Tibial nerve (tissue), 4 donors: ENCODE results near the gene RASA1. TPM values are rescaled to one million over a fixed set of nuclear protein-coding genes. Genes with fewer than 3 reads are reported as not detected.
"Not testable (repeated sequence)": the region's sequence is repeated elsewhere in the genome, so short reads cannot be mapped to it uniquely, and the experiment has no call there.

Experiments
- DNase-seq, 2 donors: peaks; one replicate each; pipeline ENCODE4 v3.0.0-alpha.2; 2019; ENCODE audit warnings: low spot score in 2 of 2
- H3K27ac ChIP-seq, 4 donors: fragments of 200-600 bp; sonication (generic) in 3 of 4; one replicate each; pipeline ENCODE4 v1.5.1; 2017 to 2019; ENCODE audit warnings: mild to moderate bottlenecking in 1 of 4
- H3K27me3 ChIP-seq, 2 donors: fragments of 200-600 bp; sonication (generic) in 1 of 2; one replicate each; pipeline versions ENCODE4 v1.5.1 to v1.6.0; 2017 to 2019
- H3K36me3 ChIP-seq, 3 donors: fragments of 200-600 bp; sonication (generic); one replicate each; pipeline ENCODE4 v1.5.1; 2018 to 2019
- H3K4me1 ChIP-seq, 4 donors: fragments of 200-600 bp; sonication (generic) in 3 of 4; one replicate each; pipeline ENCODE4 v1.5.1; 2017 to 2019
- H3K4me3 ChIP-seq, 4 donors: fragments of 200-600 bp; sonication (generic) in 3 of 4; one replicate each; pipeline ENCODE4 v1.5.1; 2017 to 2019; ENCODE audit warnings: mild to moderate bottlenecking in 1 of 4, moderate library complexity in 1 of 4
- H3K9me3 ChIP-seq, 4 donors: fragments of 200-600 bp; sonication (generic) in 3 of 4; one replicate each; pipeline ENCODE4 v1.5.1; 2017 to 2019
- EP300 ChIP-seq, 2 donors: sonication (generic); formaldehyde crosslinking; IDR thresholded peaks; one replicate each; pipeline ENCODE4 v1.6.1; 2017; ENCODE audit warnings: antibody characterized with exemption in 2 of 2, mild to moderate bottlenecking in 1 of 2
- POLR2A ChIP-seq, 2 donors: fragments of 450-650 bp; IDR thresholded peaks; one replicate each; pipeline ENCODE4 v1.6.1; 2017; ENCODE audit warnings: antibody characterized with exemption in 2 of 2, mild to moderate bottlenecking in 2 of 2, moderate library complexity in 2 of 2
- WGBS, 2 donors: methylation state at CpG; one replicate each; pipeline ENCODE4 v1.1.5; 2018; 5-methylcytosine and 5-hydroxymethylcytosine counted together
- total RNA-seq, 4 donors: library from RNA; depleted of rRNA; stranded (reverse); fragments of >200 nt; gene quantifications; one replicate each; pipeline ENCODE4 v1.1.0, GENCODE V29; 2016
- TF ChIP-seq, protein P1 (sequence below), 5 experiments: fragments of 200-600 bp in 3 of 5; fragments of 450-650 bp in 2 of 5; sonication (generic) in 3 of 5; IDR thresholded peaks; one replicate each; pipeline ENCODE4 v1.5.1; 2016 to 2019; ENCODE audit warnings: antibody characterized with exemption in 5 of 5, mild to moderate bottlenecking in 3 of 5, moderate library complexity in 2 of 5

The RASA1 gene
- total RNA-seq, 4 donors from 2014 or later, result 26.9 to 40.6 (median 33.7) TPM

DNA sequence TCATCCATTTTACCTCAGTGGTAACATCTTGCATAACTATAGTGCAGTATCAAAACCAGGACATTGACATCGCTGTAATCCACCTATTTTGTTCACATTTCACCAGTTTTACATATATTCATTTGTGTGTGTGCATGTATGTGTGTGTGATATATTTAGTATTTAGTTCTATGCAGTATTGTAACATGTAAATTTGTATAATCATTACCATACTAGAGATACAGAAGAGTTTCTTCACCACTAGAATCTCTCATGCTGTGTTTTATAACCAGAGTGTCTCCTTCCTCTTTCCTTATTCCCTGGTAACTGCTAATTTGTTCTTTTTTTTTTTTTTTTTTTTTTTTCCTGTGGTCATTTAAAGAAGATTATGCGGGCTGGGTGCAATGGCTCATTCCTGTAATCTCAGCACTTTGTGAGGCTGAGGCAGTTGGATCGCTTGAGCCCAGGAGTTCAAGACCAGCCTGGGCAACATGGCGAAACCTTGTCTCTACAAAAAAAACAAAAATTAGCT lies 11.0 kb downstream of the RASA1 start:
- Histone ChIP-seq H3K9me3 (no peaks in the 10 kb centered on the region), H3K27me3 (no peaks in the 10 kb centered on the region), H3K4me3 (no peak overlapping the region), H3K4me1 (peaks cover 0 to 18% (median under 1%) of the 10 kb centered on the region in 4 donors), H3K36me3 (peaks cover 0 to 18% (median 0%) of the 10 kb centered on the region in 3 donors), H3K27ac (no peak overlapping the region)
- TF ChIP-seq POLR2A (IDR thresholded peaks at IDR 0.05) (no peak), EP300 (IDR thresholded peaks at IDR 0.05) (no peak)
- TF ChIP-seq, protein P1, sequence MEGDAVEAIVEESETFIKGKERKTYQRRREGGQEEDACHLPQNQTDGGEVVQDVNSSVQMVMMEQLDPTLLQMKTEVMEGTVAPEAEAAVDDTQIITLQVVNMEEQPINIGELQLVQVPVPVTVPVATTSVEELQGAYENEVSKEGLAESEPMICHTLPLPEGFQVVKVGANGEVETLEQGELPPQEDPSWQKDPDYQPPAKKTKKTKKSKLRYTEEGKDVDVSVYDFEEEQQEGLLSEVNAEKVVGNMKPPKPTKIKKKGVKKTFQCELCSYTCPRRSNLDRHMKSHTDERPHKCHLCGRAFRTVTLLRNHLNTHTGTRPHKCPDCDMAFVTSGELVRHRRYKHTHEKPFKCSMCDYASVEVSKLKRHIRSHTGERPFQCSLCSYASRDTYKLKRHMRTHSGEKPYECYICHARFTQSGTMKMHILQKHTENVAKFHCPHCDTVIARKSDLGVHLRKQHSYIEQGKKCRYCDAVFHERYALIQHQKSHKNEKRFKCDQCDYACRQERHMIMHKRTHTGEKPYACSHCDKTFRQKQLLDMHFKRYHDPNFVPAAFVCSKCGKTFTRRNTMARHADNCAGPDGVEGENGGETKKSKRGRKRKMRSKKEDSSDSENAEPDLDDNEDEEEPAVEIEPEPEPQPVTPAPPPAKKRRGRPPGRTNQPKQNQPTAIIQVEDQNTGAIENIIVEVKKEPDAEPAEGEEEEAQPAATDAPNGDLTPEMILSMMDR (IDR thresholded peaks at IDR 0.05), result no peak
- DNase-seq, result no peak
- 94 to 97% methylated on average over 4 of the region's 4 CpGs for WGBS, 2 donors

GRCh38 chr5:87282269-87282668 lies 14.6 kb downstream of the RASA1 start:
- Histone ChIP-seq H3K4me3 (no peak overlapping the region), H3K27me3 (no peaks in the 10 kb centered on the region), H3K27ac (no peak overlapping the region), H3K9me3 (no peaks in the 10 kb centered on the region), H3K4me1 (peaks cover 0 to 4% (median 2%) of the 10 kb centered on the region in 4 donors), H3K36me3 (peaks cover 0 to 25% (median 0%) of the 10 kb centered on the region in 3 donors)
- TF ChIP-seq, protein P1 (IDR thresholded peaks at IDR 0.05), result no peak
- TF ChIP-seq EP300 (IDR thresholded peaks at IDR 0.05) (no peak), POLR2A (IDR thresholded peaks at IDR 0.05) (no peak)
- WGBS, 2 donors, result 77 to 85% methylated on average over 2 of the region's 2 CpGs
- DNase-seq, result no peak

- WGBS, 2 donors, result 95 to 99% methylated on average over 4 of the region's 4 CpGs
- not testable (repeated sequence) for DNase-seq, H3K4me3 ChIP-seq, H3K27me3 ChIP-seq, H3K27ac ChIP-seq, H3K4me1 ChIP-seq
- peaks cover 0 to 20% (median 0%) of the 10 kb centered on the region in 3 donors for H3K36me3 ChIP-seq
- peaks cover 0 to 12% (median 0%) of the 10 kb centered on the region in 4 donors for H3K9me3 ChIP-seq
Measured at GRCh38 chr5:87287266-87287665, 19.6 kb downstream of the RASA1 start.

DNA sequence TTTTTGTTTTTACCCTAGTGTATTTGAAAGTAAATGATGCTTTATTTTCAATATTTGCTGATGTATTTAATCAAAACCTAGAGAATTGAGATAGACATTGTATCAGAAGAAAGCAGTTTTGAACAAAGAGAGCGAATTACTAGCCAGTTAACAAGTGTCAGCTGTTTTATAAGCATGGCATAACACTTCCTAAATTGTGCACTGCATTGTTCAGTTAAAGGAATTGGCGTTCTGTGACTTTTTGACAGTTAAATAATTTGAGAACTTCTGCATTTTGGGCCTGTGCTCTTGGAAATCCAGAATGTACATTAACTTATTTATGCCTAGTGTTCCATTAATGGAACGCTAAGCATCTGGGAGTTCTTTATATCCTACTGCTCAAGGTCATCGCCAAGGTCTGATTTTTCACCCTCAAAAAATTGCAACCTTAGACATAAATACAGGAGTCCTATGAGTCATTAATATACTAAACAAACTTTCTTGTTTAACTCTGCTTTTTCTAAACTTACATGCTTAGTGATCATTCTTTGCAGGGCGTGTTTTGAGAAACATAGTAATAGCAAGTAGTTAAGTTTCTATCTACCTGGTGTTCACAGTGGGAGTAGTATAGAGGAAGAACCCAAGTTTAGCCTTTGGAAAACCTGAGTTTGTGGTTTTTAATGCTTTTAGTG lies 31.1 kb downstream of the RASA1 start:
- H3K9me3 ChIP-seq, result no peaks in the 10 kb centered on the region
- no peaks in the 10 kb centered on the region for H3K27me3 ChIP-seq
- H3K36me3 ChIP-seq, result peaks cover 0 to 2% (median 0%) of the 10 kb centered on the region in 3 donors
- no peak overlapping the region for H3K4me3 ChIP-seq
- no peak for DNase-seq
- 79 to 80% methylated on average over 5 of the region's 5 CpGs for WGBS, 2 donors
- H3K27ac ChIP-seq, result no peak overlapping the region
- TF ChIP-seq EP300 (IDR thresholded peaks at IDR 0.05), result peak in 1 of 2 donors; percentile 12
- TF ChIP-seq, protein P1 (IDR thresholded peaks at IDR 0.05), result no peak
- no peak for TF ChIP-seq POLR2A (IDR thresholded peaks at IDR 0.05)
- H3K4me1 ChIP-seq, result peaks cover 0 to 21% (median 2%) of the 10 kb centered on the region in 4 donors

GRCh38 chr5:87300176-87300575 lies 32.5 kb downstream of the RASA1 start:
- no peaks in the 10 kb centered on the region for H3K9me3 ChIP-seq
- peaks cover 0 to 21% (median 2%) of the 10 kb centered on the region in 4 donors for H3K4me1 ChIP-seq
- no peak overlapping the region for H3K27ac ChIP-seq
- no peaks in the 10 kb centered on the region for H3K27me3 ChIP-seq
- TF ChIP-seq POLR2A (IDR thresholded peaks at IDR 0.05) (no peak), EP300 (IDR thresholded peaks at IDR 0.05) (no peak)
- TF ChIP-seq, protein P1 (IDR thresholded peaks at IDR 0.05), result no peak
- no peak overlapping the region for H3K4me3 ChIP-seq
- peaks cover 0 to 12% (median 0%) of the 10 kb centered on the region in 3 donors for H3K36me3 ChIP-seq
- DNase-seq, result no peak
- 89 to 91% methylated on average over 6 of the region's 6 CpGs for WGBS, 2 donors
